Adipocyte (in vitro differentiated cells): ENCODE measurements around the gene KCNJ16.
A peak's percentile ranks its signal among the peaks of the same experiment; 100 is the strongest.

Experiments used
- DNase-seq: peaks from one replicate; pipeline ENCODE4 v3.0.0-alpha.2; 2015; ENCODE audit warnings: low read depth
- H3K27me3 ChIP-seq: replicated peaks from 2 replicates; pipeline ENCODE4 v1.7.0; 2013; ENCODE audit warnings: mild to moderate bottlenecking, low read length, moderate library complexity; ENCODE audit not compliant: control insufficient read depth, insufficient read depth
- H3K36me3 ChIP-seq: 2 replicates; pipeline ENCODE4 v1.7.0; 2013; ENCODE audit warnings: low read length, mild to moderate bottlenecking, moderate library complexity; ENCODE audit not compliant: control insufficient read depth, insufficient read depth, severe bottlenecking
- H3K4me1 ChIP-seq: 2 replicates; pipeline ENCODE4 v1.7.0; 2013; ENCODE audit warnings: mild to moderate bottlenecking, low read length, moderate library complexity; ENCODE audit not compliant: control insufficient read depth, insufficient read depth
- H3K4me3 ChIP-seq: 2 replicates; pipeline ENCODE4 v1.7.0; 2013; ENCODE audit warnings: mild to moderate bottlenecking, low read length, moderate library complexity
- H3K9ac ChIP-seq: 2 replicates; pipeline ENCODE4 v1.7.0; 2013; ENCODE audit warnings: mild to moderate bottlenecking, low read length, moderate library complexity
- H3K9me3 ChIP-seq: 2 replicates; pipeline ENCODE4 v1.7.0; 2013; ENCODE audit warnings: mild to moderate bottlenecking, low read length, moderate library complexity; ENCODE audit not compliant: control insufficient read depth

KCNJ16 gene

GRCh38 chr17:70081885-70082284, 6.9 kb downstream of the KCNJ16 start:
- no peaks in the 10 kb centered on the region for H3K27me3 ChIP-seq
- H3K4me1 ChIP-seq: peaks cover 25% of the 10 kb centered on the region
- DNase-seq: no peak
- no peaks in the 10 kb centered on the region for H3K36me3 ChIP-seq
- H3K4me3 ChIP-seq: no peak overlapping the region
- H3K9ac ChIP-seq: no peak overlapping the region
- H3K9me3 ChIP-seq: no peaks in the 10 kb centered on the region

GRCh38 chr17:70084476-70084875, 9.5 kb downstream of the KCNJ16 start:
- Histone ChIP-seq H3K27me3 (no peaks in the 10 kb centered on the region), H3K9ac (no peak overlapping the region), H3K4me3 (no peak overlapping the region), H3K9me3 (no peaks in the 10 kb centered on the region), H3K4me1 (peaks cover 24% of the 10 kb centered on the region), H3K36me3 (no peaks in the 10 kb centered on the region)
- DNase-seq: peak; percentile 42

DNA sequence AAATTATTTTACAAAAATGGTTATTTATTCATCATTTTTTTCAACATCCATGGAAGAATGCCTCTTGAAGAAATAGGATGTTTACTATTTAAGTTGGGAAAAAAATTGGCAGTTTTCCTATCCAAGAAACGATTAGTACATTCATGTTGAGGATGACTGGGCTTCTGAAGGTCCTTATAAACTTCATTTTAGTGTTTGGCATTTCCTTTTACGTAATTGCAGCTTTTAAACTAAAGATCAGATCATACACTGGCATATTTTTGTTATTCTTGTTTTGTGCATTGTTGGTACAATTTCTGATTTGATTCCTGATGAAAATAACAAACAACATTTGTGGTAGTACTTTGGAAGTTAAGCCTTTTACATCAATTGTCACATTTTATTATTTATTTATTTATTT, 11.5 kb downstream of the KCNJ16 start:
- no peaks in the 10 kb centered on the region for H3K27me3 ChIP-seq
- H3K9me3 ChIP-seq: no peaks in the 10 kb centered on the region
- DNase-seq: no peak
- no peaks in the 10 kb centered on the region for H3K36me3 ChIP-seq
- H3K4me3 ChIP-seq: no peak overlapping the region
- peaks cover 8% of the 10 kb centered on the region for H3K4me1 ChIP-seq
- H3K9ac ChIP-seq: no peak overlapping the region

DNA sequence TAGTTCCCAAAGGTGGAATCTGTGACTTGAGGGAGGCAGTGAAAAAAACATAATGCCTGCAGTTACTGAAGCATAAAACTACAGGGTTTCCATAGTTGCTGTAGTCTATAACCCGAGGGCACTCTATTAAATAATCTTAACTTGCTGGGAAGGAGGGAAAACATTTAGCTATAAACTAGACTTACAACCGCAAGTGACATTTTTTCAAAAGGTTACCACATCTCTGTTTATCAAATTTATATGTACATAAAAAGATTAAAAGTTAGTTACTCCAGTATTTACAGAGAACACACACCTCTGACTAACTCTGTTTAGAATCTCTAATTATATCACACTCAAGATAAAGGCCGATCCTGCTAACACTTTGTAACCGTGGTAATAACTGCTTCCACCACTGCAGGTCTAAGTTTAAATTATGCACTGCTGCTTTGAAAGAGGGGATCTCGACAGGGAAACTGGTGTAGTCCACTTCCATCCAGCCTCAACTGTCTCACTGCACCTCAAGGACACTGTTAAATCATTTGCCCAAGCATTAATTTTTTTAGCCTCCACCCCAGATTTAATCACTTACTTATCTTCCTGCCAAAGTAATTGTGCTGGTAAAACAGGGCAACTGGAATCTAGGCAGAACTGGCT, 14.6 kb downstream of the KCNJ16 start:
- H3K4me3 ChIP-seq: no peak overlapping the region
- H3K36me3 ChIP-seq: no peaks in the 10 kb centered on the region
- H3K27me3 ChIP-seq: no peaks in the 10 kb centered on the region
- H3K4me1 ChIP-seq: no peaks in the 10 kb centered on the region
- DNase-seq: no peak
- H3K9ac ChIP-seq: no peak overlapping the region
- no peaks in the 10 kb centered on the region for H3K9me3 ChIP-seq

- no peaks in the 10 kb centered on the region for H3K36me3 ChIP-seq
- no peaks in the 10 kb centered on the region for H3K27me3 ChIP-seq
- no peak for DNase-seq
- no peaks in the 10 kb centered on the region for H3K9me3 ChIP-seq
- no peaks in the 10 kb centered on the region for H3K4me1 ChIP-seq
- H3K9ac ChIP-seq: no peak overlapping the region
- no peak overlapping the region for H3K4me3 ChIP-seq
Measured at GRCh38 chr17:70091005-70091568, 16.1 kb downstream of the KCNJ16 start.

DNA sequence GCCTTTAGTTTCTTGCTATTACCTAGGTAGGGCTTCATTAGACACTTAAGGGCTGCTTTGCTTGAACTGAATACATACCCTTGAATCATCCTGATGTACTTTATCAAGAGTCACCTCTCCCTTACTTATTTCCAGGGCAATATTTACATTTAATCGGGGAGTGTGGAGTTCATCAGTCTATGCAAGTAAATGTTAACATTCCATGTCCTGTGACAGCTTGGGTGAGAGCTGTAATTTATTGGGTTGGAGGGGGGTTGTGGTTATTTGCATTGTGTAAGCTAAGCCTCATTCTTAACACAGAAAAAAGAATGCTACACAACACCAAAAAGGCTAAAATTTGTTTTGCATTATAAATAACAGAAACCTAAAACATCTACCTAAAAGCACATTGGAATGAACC, 16.7 kb downstream of the KCNJ16 start:
- H3K4me1 ChIP-seq: peaks cover 2% of the 10 kb centered on the region
- no peak overlapping the region for H3K9ac ChIP-seq
- no peaks in the 10 kb centered on the region for H3K27me3 ChIP-seq
- H3K4me3 ChIP-seq: no peak overlapping the region
- DNase-seq: no peak
- H3K9me3 ChIP-seq: no peaks in the 10 kb centered on the region
- no peaks in the 10 kb centered on the region for H3K36me3 ChIP-seq

DNA sequence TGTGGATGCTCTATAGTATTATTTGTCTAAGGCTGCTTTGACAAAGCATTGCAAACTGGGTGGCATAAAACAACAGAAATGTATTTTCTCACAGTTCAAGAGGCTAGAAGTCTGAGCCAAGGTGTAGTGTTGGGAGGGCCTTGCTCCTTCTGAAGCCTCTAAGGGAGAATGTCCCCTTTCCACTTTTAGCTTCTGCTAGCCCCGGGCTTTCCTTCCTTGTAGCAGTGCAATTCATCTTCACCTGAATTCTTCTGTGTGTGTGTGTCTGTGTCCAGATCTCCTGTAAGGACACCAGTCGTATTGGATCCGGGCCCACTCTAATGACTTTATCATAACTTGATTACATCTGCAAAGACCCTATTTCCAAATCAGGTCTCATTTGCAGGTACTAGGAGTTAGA, 18.1 kb downstream of the KCNJ16 start:
- Histone ChIP-seq H3K9me3 (no peaks in the 10 kb centered on the region), H3K9ac (no peak overlapping the region), H3K27me3 (no peaks in the 10 kb centered on the region), H3K4me1 (peaks cover 12% of the 10 kb centered on the region), H3K36me3 (no peaks in the 10 kb centered on the region), H3K4me3 (no peak overlapping the region)
- no peak for DNase-seq

DNA sequence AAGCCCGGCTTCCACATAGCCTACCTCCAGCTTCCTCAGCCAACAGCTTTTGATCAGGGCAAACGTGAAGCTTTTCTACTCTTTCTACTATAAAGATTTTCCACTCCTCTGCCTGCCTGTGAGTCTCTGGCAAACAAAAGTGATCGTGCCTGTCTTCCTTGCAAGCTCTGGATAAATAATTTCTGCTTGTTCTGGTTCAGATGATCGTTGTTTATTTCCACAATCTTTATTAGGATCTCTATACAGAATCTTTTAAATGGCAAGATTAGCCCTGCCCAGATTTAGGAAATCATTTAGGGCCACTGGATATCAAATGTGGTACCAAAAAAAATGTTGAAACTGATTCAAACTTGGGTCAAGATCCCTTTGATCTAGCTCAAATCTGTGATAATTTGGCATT, 20.4 kb downstream of the KCNJ16 start:
- H3K36me3 ChIP-seq: no peaks in the 10 kb centered on the region
- no peak for DNase-seq
- no peak overlapping the region for H3K9ac ChIP-seq
- peaks cover 12% of the 10 kb centered on the region for H3K4me1 ChIP-seq
- no peaks in the 10 kb centered on the region for H3K27me3 ChIP-seq
- H3K4me3 ChIP-seq: no peak overlapping the region
- no peaks in the 10 kb centered on the region for H3K9me3 ChIP-seq

- H3K4me3 ChIP-seq: no peak overlapping the region
- H3K36me3 ChIP-seq: no peaks in the 10 kb centered on the region
- H3K4me1 ChIP-seq: peaks cover 12% of the 10 kb centered on the region
- H3K9me3 ChIP-seq: no peaks in the 10 kb centered on the region
- no peaks in the 10 kb centered on the region for H3K27me3 ChIP-seq
- H3K9ac ChIP-seq: no peak overlapping the region
- peak; percentile 71 for DNase-seq
Measured at GRCh38 chr17:70096861-70097260, 21.8 kb downstream of the KCNJ16 start.

DNA sequence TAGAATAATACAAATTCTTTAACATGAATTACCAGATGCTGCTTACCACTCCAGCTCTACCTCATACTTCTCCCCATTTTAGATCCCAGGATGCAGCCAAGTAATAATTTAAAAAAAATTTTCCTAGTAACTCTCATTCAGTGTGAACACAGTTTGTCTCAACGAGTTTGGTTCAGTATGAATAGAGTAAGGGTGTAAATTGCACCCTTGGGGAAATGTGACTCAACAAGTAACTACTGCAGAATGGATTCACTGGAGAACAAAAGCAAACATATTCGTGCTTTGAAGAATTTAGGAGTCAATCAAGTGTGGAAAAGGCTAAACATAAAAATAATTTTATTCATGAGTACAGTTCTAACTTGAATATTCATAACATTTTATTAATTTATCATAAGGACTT, 23.0 kb downstream of the KCNJ16 start:
- no peak for DNase-seq
- H3K36me3 ChIP-seq: no peaks in the 10 kb centered on the region
- H3K4me3 ChIP-seq: no peak overlapping the region
- no peaks in the 10 kb centered on the region for H3K27me3 ChIP-seq
- H3K9me3 ChIP-seq: no peaks in the 10 kb centered on the region
- H3K9ac ChIP-seq: no peak overlapping the region
- H3K4me1 ChIP-seq: peaks cover 12% of the 10 kb centered on the region

DNA sequence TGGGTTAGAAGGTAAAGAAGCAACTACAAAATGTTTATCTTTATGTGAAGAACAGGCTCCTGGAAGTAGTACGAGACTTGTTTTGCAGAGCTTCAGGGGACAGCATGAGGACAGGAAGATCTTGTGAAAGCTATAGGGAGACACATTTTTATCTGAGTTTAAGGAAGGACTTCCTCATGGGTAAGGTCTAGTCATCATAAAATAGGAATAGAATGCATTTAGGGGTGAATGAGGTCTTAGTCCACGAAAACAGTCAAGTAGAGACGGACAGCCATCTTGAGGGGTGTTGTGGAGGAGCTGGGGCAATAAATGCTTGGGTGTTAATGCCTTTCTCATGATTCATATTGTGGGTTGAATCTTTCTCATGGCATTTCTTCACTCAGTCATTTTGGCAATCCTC, 24.3 kb downstream of the KCNJ16 start:
- H3K4me3 ChIP-seq: no peak overlapping the region
- H3K4me1 ChIP-seq: peaks cover 12% of the 10 kb centered on the region
- no peak for DNase-seq

DNA sequence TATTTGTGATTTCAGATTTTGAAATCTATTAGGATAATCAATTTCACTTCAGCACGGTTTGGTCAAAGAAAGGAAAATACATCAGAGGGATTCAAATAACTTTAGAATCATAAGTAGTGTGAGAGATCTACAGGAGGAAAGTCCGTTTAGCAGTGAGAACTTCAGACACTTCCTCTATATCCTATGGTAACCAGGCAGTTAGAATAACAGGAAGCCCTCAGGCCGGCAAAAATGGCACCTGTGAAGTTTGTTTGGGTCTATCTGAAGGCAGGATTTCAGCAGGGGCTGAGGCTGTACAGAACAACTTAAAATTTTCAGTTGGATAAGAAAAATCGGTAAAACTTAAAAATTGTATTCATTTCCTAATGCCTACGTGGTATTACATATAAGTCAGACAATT, 24.9 kb downstream of the KCNJ16 start:
- Histone ChIP-seq H3K4me3 (no peak overlapping the region), H3K27me3 (no peaks in the 10 kb centered on the region)
- DNase-seq: no peak

More for the DNA sequence above, 24.3 kb downstream of the KCNJ16 start:
- no peaks in the 10 kb centered on the region for H3K27me3 ChIP-seq
- H3K9ac ChIP-seq: no peak overlapping the region
- H3K36me3 ChIP-seq: no peaks in the 10 kb centered on the region
- no peaks in the 10 kb centered on the region for H3K9me3 ChIP-seq

More for the DNA sequence above, 24.9 kb downstream of the KCNJ16 start:
- Histone ChIP-seq H3K36me3 (no peaks in the 10 kb centered on the region), H3K4me1 (peaks cover 12% of the 10 kb centered on the region), H3K9me3 (no peaks in the 10 kb centered on the region), H3K9ac (no peak overlapping the region)
